MCF 10A (cell line): Measurements from ENCODE around the gene TMEM138. TPM values are rescaled to one million over a fixed set of nuclear protein-coding genes. Genes with fewer than 3 reads are reported as not detected.
A peak's percentile ranks its signal among the peaks of the same experiment; 100 is the strongest.

Source experiments
- BruUV-seq: library from RNA; stranded (reverse); fragments of 400-500 nt; replicated peaks from 2 replicates; lab custom pipeline; 2021; lab: Mats Ljungman, UMichigan
- CTCF ChIA-PET: fragments of 300-600 bp; sonication (Branson Sonifier 250); formaldehyde crosslinking; extraction: SDS; loops from one replicate; lab custom pipeline; 2021; ENCODE audit warnings: antibody characterized with exemption, inconsistent platforms; lab: Yijun Ruan, JAX
- POLR2A ChIA-PET: fragments of 300-600, 350-650 bp; sonication (Branson Sonifier 250); formaldehyde crosslinking; extraction: SDS; loops from one replicate; lab custom pipeline; 2020; ENCODE audit warnings: antibody characterized with exemption, inconsistent platforms; lab: Yijun Ruan, JAX
- DNase-seq: peaks from one replicate; pipeline ENCODE4 v3.0.0-alpha.2; 2018; ENCODE audit not compliant: unreplicated experiment
- H3K27ac Mint-ChIP-seq: one replicate; pipeline ENCODE4 v1.8.0; 2022; ENCODE audit warnings: mild to moderate bottlenecking, low read depth, mixed read lengths; ENCODE audit not compliant: unreplicated experiment
- H3K27me3 Mint-ChIP-seq: one replicate; pipeline ENCODE4 v1.8.0; 2022; ENCODE audit warnings: mixed read lengths; ENCODE audit not compliant: insufficient read depth, unreplicated experiment
- H3K36me3 Mint-ChIP-seq: one replicate; pipeline ENCODE4 v1.8.0; 2022; ENCODE audit warnings: mild to moderate bottlenecking, moderate library complexity, mixed read lengths; ENCODE audit not compliant: insufficient read depth, unreplicated experiment
- H3K4me1 Mint-ChIP-seq: one replicate; pipeline ENCODE4 v1.8.0; 2022; ENCODE audit warnings: mixed read lengths; ENCODE audit not compliant: insufficient read depth, unreplicated experiment
- H3K4me3 Mint-ChIP-seq: one replicate; pipeline ENCODE4 v1.8.0; 2022; ENCODE audit warnings: mild to moderate bottlenecking, moderate library complexity, mixed read lengths; ENCODE audit not compliant: unreplicated experiment
- H3K9me3 Mint-ChIP-seq: one replicate; pipeline ENCODE4 v1.8.0; 2022; ENCODE audit warnings: mixed read lengths; ENCODE audit not compliant: unreplicated experiment
- intact Hi-C: fragments of 100-400 bp; cut with micrococcal nuclease; formaldehyde crosslinking; loops from 2 replicates; pipeline ENCODE4 v1.14.1; 2022
- total RNA-seq: library from RNA; stranded (reverse); gene quantifications from 2 replicates; pipeline ENCODE4 v1.2.3, GENCODE V29; 2022
- TF ChIP-seq, protein P1 (sequence below): fragments of 200-600 bp; IDR thresholded peaks from one replicate; pipeline ENCODE4 v1.8.0; 2022; ENCODE audit warnings: antibody characterized with exemption, mild to moderate bottlenecking; ENCODE audit not compliant: unreplicated experiment

The TMEM138 gene
- total RNA-seq, 1 experiment from 2014 or later: 39.9 TPM

GRCh38 chr11:61390161-61390560 is 28.0 kb downstream of the TMEM138 start:
- BruUV-seq: no TSS peak
- Mint-ChIP-seq H3K4me1 (peaks cover 3% of the 10 kb centered on the region), H3K27me3 (peaks cover 20% of the 10 kb centered on the region), H3K9me3 (no peaks in the 10 kb centered on the region), H3K36me3 (peaks cover 6% of the 10 kb centered on the region), H3K27ac (no peak overlapping the region), H3K4me3 (no peak overlapping the region)
- ChIA-PET CTCF (interaction anchor here (0.7 to 7.7 kb wide), 2 partner anchors 53 to 63 kb away, joined by 3 to 76 read pairs; no protein-coding TSS in a partner anchor), POLR2A (interaction anchor here (0.7 to 4.5 kb wide), 3 partner anchors 29 to 56 kb away, joined by 3 to 33 read pairs (median 25); partner anchors contain the start of genes CYB561A3, DDB1, TKFC and TMEM138)
- TF ChIP-seq, protein P1, sequence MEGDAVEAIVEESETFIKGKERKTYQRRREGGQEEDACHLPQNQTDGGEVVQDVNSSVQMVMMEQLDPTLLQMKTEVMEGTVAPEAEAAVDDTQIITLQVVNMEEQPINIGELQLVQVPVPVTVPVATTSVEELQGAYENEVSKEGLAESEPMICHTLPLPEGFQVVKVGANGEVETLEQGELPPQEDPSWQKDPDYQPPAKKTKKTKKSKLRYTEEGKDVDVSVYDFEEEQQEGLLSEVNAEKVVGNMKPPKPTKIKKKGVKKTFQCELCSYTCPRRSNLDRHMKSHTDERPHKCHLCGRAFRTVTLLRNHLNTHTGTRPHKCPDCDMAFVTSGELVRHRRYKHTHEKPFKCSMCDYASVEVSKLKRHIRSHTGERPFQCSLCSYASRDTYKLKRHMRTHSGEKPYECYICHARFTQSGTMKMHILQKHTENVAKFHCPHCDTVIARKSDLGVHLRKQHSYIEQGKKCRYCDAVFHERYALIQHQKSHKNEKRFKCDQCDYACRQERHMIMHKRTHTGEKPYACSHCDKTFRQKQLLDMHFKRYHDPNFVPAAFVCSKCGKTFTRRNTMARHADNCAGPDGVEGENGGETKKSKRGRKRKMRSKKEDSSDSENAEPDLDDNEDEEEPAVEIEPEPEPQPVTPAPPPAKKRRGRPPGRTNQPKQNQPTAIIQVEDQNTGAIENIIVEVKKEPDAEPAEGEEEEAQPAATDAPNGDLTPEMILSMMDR: no peak
- intact Hi-C loops: no loop called here
- DNase-seq: no peak

- peak overlapping the region; percentile 54 for H3K27ac Mint-ChIP-seq
- POLR2A ChIA-PET: interaction anchor here (0.5 to 4.5 kb wide), 19 partner anchors 9 to 650 kb away, joined by 3 to 33 read pairs (median 4); partner anchors contain the start of genes CPSF7, CYB561A3, DDB1 and SDHAF2
- H3K36me3 Mint-ChIP-seq: peaks cover 6% of the 10 kb centered on the region
- H3K4me1 Mint-ChIP-seq: no peaks in the 10 kb centered on the region
- intact Hi-C loops: no loop called here
- H3K4me3 Mint-ChIP-seq: peak overlapping the region; percentile 66
- H3K9me3 Mint-ChIP-seq: no peaks in the 10 kb centered on the region
- TSS peak; percentile 41 for BruUV-seq
- DNase-seq: no peak
- peaks cover 20% of the 10 kb centered on the region for H3K27me3 Mint-ChIP-seq
- CTCF ChIA-PET: interaction anchor here (0.5 to 7.7 kb wide), 17 partner anchors 7 to 265 kb away, joined by 3 to 76 read pairs (median 4); partner anchors contain the start of gene CYB561A3
- TF ChIP-seq, protein P1: no peak
Measured at GRCh38 chr11:61392981-61393595, 30.9 kb downstream of the TMEM138 start.

DNA sequence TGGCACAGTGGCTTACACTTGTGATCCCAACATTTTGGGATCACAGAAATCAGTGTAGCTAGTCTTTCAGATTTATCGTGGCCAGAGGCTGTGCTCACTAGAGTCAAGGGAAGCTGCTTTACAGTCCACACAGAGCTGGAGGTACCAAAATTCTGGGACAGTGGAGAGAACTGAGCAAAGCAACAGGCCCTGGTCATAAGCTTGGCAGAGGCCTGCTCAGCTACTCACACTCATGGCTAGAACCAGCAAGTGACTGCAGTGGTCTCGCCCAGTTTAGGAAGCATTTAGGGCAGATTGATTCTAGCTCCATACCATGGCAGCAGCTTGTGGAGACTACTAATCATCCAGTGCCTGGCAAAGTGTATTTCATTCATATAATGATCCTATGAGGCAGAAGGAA is 39.0 kb downstream of the TMEM138 start:
- Mint-ChIP-seq H3K4me3 (no peak overlapping the region), H3K27me3 (no peaks in the 10 kb centered on the region), H3K4me1 (no peaks in the 10 kb centered on the region), H3K36me3 (peaks cover 39% of the 10 kb centered on the region), H3K9me3 (no peaks in the 10 kb centered on the region), H3K27ac (no peak overlapping the region)
- ChIA-PET POLR2A (interaction anchor here (0.6 to 3.4 kb wide), 3 partner anchors 8 to 161 kb away, joined by 3 to 16 read pairs (median 15); partner anchors contain the start of genes CPSF7, SDHAF2 and TMEM216), CTCF (interaction anchor here (0.6 to 2.7 kb wide), 6 partner anchors 15 to 227 kb away, joined by 3 to 20 read pairs (median 4); no protein-coding TSS in a partner anchor)
- no TSS peak for BruUV-seq
- TF ChIP-seq, protein P1: no peak
- intact Hi-C loops: no loop called here
- DNase-seq: no peak

DNA sequence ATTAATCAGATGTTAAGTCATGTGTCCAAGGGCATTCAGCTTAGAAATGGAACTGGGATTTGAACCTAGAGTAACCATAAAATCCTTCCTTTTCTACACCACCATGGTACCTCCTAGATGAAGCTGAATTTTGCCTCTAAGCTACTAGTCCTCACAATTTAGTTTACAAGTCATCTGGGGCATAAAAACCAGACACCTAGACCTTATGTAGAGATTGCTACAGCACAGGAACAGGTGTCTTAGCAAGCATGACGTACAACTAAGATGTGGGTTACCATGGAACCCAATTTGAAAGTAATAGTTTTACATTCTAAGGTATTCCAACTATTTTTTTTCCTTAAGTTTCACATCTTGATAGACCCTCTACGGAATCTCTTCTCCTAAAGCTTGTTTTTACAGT is 39.4 kb downstream of the TMEM138 start:
- intact Hi-C loops: no loop called here
- ChIA-PET CTCF (interaction anchor here (0.6 to 2.7 kb wide), 6 partner anchors 16 to 226 kb away, joined by 3 to 20 read pairs (median 4); no protein-coding TSS in a partner anchor), POLR2A (interaction anchor here (0.7 to 3.4 kb wide), 3 partner anchors 9 to 76 kb away, joined by 3 to 16 read pairs (median 15); partner anchors contain the start of genes CPSF7, SDHAF2 and TMEM216)
- no peak for DNase-seq
- Mint-ChIP-seq H3K36me3 (peaks cover 41% of the 10 kb centered on the region), H3K4me1 (no peaks in the 10 kb centered on the region), H3K9me3 (no peaks in the 10 kb centered on the region), H3K27me3 (no peaks in the 10 kb centered on the region), H3K4me3 (no peak overlapping the region), H3K27ac (no peak overlapping the region)
- BruUV-seq: no TSS peak
- TF ChIP-seq, protein P1: no peak
